ENCODE measurements around the gene ACER2.
A peak's percentile ranks its signal among the peaks of the same experiment; 100 is the strongest.
"Not testable (repeated sequence)": the region's sequence is repeated elsewhere in the genome, so short reads cannot be mapped to it uniquely, and the experiment has no call there.

The ACER2 gene

GRCh38 chr9:19409401-19410194, 789 bp downstream of the ACER2 start:
- DNase-seq, result peak; percentile 60

GRCh38 chr9:19410195-19410503, 1.3 kb downstream of the ACER2 start:
- DNase-seq, result no peak

- DNase-seq, result no peak
Observed at GRCh38 chr9:19410594-19410993, 1.8 kb downstream of the ACER2 start.

- DNase-seq, result no peak
Observed at GRCh38 chr9:19411316-19411715, 2.5 kb downstream of the ACER2 start.

GRCh38 chr9:19413456-19413855, 4.6 kb downstream of the ACER2 start:
- not testable (repeated sequence) for DNase-seq

GRCh38 chr9:19416143-19416542, 7.3 kb downstream of the ACER2 start:
- DNase-seq, result no peak

GRCh38 chr9:19420877-19421276, 12.1 kb downstream of the ACER2 start:
- DNase-seq, result no peak

GRCh38 chr9:19423163-19423562, 14.4 kb downstream of the ACER2 start:
- no peak for DNase-seq

- DNase-seq, result no peak
Observed at GRCh38 chr9:19424176-19424779, 15.5 kb downstream of the ACER2 start.

GRCh38 chr9:19429595-19429994, 20.8 kb downstream of the ACER2 start:
- no peak for DNase-seq

- no peak for DNase-seq
Observed at GRCh38 chr9:19430201-19430760, 21.5 kb downstream of the ACER2 start.

- DNase-seq, result no peak
Observed at GRCh38 chr9:19431361-19432171, 22.8 kb downstream of the ACER2 start.

GRCh38 chr9:19432473-19432872, 23.7 kb downstream of the ACER2 start:
- DNase-seq, result no peak

GRCh38 chr9:19433729-19434128, 24.9 kb downstream of the ACER2 start:
- not testable (repeated sequence) for DNase-seq

GRCh38 chr9:19440376-19440775, 31.6 kb downstream of the ACER2 start:
- no peak for DNase-seq

- no peak for DNase-seq
Observed at GRCh38 chr9:19440823-19441580, 32.2 kb downstream of the ACER2 start.

- DNase-seq, result no peak
Observed at GRCh38 chr9:19441730-19442129, 32.9 kb downstream of the ACER2 start.

GRCh38 chr9:19442240-19442639, 33.4 kb downstream of the ACER2 start:
- DNase-seq, result no peak

GRCh38 chr9:19445452-19445851, 36.6 kb downstream of the ACER2 start:
- no peak for DNase-seq

GRCh38 chr9:19446361-19446861, 37.6 kb downstream of the ACER2 start:
- DNase-seq, result no peak

- DNase-seq, result no peak
Observed at GRCh38 chr9:19451240-19452087, 42.7 kb downstream of the ACER2 start.

GRCh38 chr9:19456426-19456825, 47.6 kb downstream of the ACER2 start:
- no peak for DNase-seq

Data from activated CD8-positive, alpha-beta memory T cell treated with anti-CD3 and anti-CD28 coated beads, Interleukin-2, amount 50 U/mL, for 48 hours (primary cell).